SKM-1 (cell line): ENCODE results near the gene HOXA4.
A peak's percentile ranks its signal among the peaks of the same experiment; 100 is the strongest.

Experiments used
- DNase-seq: peaks from one replicate; lab custom pipeline; 2025; ENCODE audit not compliant: unreplicated experiment; lab: John Stamatoyannopoulos, UW

HOXA4 gene

GRCh38 chr7:27095050-27095896, 35.3 kb downstream of the HOXA4 start:
- DNase-seq, result no peak

DNA sequence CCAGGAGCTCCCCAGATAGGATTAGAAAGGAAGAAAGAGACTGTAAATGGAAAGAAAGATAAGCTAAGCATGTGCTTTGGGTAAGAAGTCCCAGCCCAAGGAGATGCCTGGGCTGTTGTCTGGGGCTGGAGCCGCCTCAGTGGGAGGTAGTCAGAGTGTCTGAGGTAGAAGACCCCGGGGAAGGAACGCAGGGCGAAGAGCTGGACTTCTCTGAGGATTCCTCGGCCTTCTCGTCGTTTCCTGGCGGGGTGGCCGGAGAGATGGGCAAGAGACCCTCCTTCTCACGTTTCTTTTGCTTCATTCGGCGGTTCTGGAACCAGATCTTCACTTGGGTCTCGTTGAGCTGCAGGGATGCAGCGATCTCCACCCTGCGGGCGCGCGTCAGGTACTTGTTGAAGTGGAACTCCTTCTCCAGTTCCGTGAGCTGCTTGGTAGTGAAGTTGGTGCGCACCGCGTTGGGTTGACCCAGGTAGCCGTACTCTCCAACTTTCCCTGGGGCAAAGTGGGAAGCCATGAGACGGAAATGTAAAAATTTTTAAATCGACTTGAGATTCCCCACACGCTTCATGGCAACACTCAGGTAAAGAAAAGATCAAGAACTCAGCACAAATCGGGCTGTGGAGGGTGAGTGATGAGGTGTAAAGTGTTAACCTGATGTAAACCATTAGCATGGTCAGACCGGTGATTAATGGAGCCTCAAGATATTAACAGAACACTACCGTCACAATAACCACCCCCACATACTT, 36.1 kb downstream of the HOXA4 start:
- no peak for DNase-seq

DNA sequence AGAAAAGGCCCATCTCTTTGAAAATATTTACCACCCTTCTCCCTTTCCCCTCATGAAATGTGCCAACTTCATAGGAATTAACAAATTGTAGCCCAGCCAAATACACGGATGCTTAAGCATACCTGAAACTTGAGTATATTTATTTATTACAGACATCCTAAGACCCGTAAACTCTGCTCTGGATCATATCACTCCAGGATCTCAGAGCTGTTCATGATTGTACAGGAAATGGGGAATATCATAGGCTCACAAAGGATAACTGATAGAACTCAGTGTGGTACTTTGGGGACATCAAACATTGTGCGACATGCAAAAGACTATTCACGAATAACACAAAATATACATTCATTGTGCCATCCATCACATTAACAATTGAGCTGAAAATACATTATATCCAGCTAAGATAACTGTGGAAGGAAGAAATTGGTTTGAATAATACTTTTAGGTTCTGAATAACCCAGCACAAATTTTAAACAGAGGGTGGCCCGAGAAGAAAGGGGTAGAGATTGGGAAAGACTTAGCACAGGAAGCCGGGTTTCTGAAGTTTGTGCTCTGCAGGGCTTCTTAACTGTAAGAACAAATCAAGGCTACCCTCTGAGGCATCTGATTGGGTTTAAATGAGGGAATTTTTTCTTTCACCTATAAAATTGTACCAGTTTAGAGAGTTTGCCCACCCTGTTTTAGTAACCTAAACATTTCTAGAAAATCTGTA, 37.2 kb downstream of the HOXA4 start:
- DNase-seq, result no peak

- no peak for DNase-seq
These were observed 37.8 kb downstream of the HOXA4 start for GRCh38 chr7:27092819-27093110.

- DNase-seq, result no peak
These were observed 38.4 kb downstream of the HOXA4 start for GRCh38 chr7:27091941-27092818.

GRCh38 chr7:27091105-27091504, 39.5 kb downstream of the HOXA4 start:
- no peak for DNase-seq

DNA sequence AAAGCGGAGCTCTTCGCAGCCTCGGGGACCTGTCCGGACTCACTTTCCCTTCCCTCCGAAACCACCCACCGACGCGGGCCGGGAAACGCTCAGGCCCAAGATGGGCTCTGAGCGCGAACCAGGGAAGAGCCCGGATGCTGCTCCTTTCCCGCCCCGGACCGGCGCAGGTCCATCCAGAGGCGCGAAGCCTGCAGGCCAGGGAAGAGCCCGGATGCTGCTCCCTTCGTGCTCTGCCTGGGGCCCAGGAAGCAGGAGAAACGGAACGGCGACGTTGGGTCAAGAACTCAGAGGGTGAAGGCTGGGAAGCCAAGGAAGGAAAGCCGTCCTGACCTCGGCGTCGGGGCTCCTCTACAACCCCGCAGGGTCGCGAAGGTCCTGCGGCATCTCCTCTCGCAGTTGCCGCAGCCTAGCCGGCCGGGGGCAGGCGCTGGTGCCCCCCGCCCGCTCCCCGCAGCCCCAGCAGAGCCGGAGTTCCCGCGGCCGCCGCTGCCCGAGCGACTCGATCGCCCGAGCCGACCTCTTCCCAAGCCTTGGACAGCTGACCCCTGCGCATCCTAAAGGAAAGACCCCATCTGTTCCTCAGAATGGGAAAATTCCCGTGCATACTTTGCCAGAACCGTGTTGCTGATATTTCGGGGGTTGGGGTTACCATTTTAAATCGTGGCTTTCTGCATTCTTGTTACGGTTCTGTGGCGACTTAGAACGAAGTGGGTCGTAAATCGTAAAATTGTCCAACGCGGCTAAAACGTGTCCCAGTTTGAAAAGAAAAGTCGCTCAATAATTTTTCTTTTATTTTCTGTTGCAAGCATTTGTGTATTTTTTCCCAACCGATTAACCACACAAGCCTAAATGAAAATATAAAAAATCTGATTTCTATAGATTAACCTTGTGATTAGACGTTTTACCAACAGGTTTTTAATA, 42.3 kb downstream of the HOXA4 start:
- DNase-seq, result no peak

GRCh38 chr7:27083646-27084045, 46.9 kb downstream of the HOXA4 start:
- DNase-seq, result no peak

DNA sequence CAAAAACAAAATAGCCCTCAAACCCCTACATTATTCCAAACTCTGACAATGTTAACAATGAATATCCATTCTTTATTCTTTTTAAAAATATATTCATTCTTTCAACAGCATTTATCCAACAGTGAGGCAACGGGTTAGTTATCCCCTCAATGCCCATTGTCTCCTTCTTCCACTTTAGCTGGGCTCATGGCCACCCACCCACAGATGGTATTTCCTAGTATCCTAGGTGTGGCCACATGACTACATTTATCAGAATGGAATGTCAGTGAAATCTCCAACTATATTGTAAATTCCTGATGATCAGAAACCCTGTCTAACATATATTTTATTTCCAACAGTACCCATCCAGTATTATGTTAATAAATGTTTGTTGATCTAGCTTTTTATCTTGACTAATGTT, 48.4 kb downstream of the HOXA4 start:
- DNase-seq, result no peak

- DNase-seq, result no peak
These were observed 49.6 kb downstream of the HOXA4 start for GRCh38 chr7:27080844-27081436.

- DNase-seq, result peak; percentile 26
These were observed 51.2 kb downstream of the HOXA4 start for GRCh38 chr7:27079234-27079975.

DNA sequence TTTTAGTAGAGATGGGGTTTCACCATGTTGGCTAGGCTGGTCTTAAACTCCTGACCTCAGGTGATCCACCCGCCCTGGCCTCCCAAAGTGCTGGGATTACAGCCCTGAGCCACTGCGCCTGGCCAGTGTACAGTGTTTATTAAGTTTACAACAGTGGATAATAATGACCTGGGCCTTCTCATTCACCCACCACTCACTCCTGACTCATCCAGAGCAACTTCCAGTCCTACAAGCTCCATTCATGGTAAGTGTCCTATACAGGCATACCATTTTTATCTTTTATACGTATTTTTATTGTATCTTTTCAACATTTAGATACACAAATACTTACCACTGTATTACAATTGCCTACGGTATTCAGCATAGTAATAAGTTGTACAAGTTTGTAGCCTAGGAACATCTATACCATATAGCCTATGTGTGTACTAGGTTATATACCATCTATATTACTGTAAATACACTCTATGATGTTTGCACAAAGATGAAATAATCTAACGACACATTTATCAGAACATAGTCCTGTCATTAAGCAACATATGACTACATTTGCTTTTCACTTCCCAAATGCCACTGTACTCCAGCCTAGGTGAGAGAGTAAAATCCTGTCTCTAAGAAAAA, 51.8 kb downstream of the HOXA4 start:
- DNase-seq, result no peak
